GM21447 (cell line): ENCODE results near the gene SLC29A3.

Experiments
- ATAC-seq: cut with Tn5 transposase; IDR thresholded peaks from one replicate; pipeline ENCODE4 v1.9.1; 2021; ENCODE audit not compliant: unreplicated experiment

The SLC29A3 gene

GRCh38 chr10:71320592-71320991 is 1.5 kb downstream of the SLC29A3 start:
- ATAC-seq, result no peak

- ATAC-seq, result no peak
These were observed 2.3 kb downstream of the SLC29A3 start for GRCh38 chr10:71321386-71321785.

- no peak for ATAC-seq
These were observed 4.3 kb downstream of the SLC29A3 start for GRCh38 chr10:71323407-71323806.

GRCh38 chr10:71324743-71325142 is 5.7 kb downstream of the SLC29A3 start:
- ATAC-seq, result no peak

DNA sequence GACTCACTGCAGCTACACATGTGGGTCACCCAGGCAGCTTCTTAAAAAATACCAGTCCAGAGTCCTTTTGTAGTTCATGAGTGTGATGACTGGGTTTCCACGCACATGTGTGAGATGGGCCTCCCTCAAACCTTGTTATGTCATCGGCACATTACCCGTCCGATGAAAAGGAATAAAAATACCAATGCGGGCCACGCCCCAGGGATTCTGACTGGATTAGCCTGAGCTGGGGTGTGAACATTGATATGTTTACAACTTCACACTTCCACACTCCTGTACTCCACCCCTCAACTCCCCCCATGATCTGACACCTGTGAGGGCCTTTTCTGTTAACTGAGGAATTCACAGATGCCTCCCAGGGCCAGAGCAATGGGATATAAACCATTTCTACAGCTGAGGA is 6.2 kb downstream of the SLC29A3 start:
- no peak for ATAC-seq

- ATAC-seq, result no peak
These were observed 7.4 kb downstream of the SLC29A3 start for GRCh38 chr10:71326464-71326881.

DNA sequence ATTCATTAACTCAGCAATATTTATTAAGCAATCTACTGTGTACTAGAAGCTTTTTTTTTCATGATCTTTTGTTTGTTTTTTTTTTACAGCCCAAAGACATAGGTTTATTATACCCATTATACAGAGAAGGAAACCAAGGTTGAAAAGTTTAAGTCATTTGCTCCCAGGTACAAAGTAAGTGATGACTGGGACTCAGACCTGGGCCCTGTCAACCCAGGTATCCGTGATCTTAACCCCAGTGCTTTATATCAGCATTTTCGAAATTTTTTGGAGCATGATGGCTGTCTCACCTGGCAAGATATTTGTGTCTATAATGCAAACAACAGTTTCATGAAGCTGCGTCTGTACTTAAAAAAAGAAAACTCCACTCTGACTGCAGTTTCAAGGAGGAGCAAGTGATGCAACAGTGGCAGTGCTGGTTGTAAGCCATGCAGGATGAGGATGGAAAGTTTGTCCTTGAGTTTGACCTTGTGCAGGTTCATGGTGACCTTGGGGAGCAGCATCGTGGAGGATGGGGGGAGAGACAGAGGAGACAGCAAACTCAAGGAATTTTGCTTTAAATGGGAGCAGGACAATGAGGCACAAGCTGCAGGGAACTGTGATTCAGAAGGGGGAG is 11.8 kb downstream of the SLC29A3 start:
- no peak for ATAC-seq

DNA sequence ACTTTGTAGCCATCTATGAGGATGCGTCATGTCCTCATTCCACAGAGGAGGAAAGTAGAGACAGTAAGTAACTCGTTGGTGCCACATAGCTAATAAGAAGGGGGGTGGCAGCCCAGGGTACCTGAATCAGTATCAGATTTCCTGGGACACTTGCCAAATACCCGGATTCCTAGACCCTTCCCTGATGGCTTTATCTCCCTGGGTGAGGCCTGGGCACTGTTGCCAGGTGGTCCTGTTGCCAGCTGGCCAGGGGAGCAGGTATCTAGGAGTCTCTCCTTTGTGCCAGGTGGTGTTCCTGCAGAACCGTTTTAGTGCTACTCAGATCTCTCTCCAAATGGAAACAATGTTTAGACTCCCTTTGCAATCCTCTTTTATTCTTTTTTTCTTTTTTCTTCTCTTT is 12.7 kb downstream of the SLC29A3 start:
- no peak for ATAC-seq

- ATAC-seq, result no peak
These were observed 13.4 kb downstream of the SLC29A3 start for GRCh38 chr10:71332466-71332865.

DNA sequence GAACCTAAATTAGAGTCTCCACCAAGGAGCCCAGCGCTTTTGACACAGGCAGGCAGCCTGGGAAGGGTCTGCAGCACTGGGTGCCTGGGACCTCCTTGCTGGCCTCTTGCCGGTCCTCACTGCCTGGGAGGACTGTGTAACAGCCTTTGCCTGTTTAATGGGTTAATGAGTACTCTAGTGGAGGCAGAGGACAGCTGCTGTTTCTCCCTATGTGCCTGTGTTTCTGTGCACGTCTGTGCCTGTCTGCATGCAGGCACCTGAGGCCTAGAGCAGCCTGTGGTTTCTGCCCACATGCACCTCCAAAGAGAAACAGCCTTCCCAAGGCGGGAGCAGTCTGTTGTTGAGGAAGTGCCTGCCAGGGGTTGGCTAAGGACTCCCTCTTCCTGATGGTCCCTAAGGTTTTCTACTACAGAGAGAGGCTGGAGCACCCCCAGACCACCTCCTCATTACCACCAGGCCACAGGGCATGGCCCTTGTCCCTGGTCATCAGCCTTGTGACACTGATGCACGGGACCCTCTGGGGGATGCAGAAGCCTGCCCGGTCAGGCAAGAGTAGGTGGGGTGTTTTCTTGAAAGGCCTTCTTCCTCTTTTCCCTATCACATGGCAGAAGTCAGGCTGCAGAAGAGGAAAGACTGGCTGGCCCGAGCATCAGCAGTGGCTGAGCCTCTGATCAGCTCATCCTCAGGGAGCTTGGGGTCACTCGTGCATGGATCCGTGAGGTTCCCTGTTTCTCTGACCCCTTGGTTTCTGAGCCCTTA is 14.2 kb downstream of the SLC29A3 start:
- no peak for ATAC-seq

- no peak for ATAC-seq
These were observed 15.2 kb downstream of the SLC29A3 start for GRCh38 chr10:71334221-71334791.

- no peak for ATAC-seq
These were observed 16.2 kb downstream of the SLC29A3 start for GRCh38 chr10:71335173-71335708.

DNA sequence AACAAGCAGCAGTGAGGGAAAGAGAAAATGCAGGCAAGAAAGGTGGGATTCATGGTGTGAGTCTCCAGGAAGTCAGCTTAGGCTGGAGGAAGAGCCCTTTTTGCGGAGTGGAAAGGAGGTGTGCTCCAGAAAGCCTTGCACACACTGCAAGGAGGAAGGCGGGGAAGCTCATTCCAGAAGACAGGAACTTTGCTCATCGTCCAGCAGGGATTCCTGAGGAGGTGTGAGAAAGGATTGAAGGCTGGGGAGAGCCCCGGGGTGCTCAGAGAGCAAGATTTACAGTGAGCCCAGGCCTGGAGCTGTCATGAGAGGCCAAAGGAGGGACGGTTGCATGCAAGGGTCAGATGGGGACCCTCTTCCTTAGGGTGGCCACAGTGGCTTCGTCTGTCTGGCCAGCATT is 17.6 kb downstream of the SLC29A3 start:
- ATAC-seq, result no peak

- ATAC-seq, result no peak
These were observed 18.2 kb downstream of the SLC29A3 start for GRCh38 chr10:71337219-71337701.

DNA sequence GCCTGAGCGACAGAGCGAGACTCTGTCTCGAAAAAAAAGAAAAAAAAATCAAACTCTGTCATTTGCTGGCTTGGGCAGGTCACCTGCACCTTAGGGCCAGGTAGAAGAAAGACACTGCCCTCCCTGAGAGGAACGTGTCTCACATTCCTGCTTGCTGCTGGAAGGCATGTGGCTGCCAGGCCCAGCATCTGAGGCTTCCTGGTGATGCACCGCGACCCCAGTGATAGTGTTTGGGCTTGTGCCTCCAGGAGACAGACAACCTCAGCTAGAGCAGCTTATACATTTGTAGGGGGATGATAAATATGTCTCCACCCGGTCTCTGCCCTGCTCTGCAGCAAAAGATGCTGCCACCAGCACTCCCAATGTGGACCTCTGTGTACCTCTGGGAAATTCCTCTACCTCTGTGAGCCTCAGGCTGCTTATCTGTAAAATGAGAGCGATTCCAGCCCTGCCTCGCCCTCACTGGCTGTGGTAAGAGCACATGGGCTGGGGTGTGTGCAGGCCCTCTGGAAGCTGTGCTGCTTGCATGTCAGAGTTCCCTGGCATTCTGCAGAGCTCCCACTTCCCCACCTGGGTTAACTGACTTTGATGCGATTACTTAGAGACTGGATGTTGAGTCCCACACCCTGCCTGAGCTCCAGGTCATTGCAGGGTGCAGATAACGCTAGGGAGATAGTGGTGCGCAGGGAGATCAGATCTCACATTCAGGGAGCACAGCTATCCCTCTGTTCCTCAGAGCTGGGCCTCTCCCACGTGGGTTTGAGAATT is 19.9 kb downstream of the SLC29A3 start:
- no peak for ATAC-seq

DNA sequence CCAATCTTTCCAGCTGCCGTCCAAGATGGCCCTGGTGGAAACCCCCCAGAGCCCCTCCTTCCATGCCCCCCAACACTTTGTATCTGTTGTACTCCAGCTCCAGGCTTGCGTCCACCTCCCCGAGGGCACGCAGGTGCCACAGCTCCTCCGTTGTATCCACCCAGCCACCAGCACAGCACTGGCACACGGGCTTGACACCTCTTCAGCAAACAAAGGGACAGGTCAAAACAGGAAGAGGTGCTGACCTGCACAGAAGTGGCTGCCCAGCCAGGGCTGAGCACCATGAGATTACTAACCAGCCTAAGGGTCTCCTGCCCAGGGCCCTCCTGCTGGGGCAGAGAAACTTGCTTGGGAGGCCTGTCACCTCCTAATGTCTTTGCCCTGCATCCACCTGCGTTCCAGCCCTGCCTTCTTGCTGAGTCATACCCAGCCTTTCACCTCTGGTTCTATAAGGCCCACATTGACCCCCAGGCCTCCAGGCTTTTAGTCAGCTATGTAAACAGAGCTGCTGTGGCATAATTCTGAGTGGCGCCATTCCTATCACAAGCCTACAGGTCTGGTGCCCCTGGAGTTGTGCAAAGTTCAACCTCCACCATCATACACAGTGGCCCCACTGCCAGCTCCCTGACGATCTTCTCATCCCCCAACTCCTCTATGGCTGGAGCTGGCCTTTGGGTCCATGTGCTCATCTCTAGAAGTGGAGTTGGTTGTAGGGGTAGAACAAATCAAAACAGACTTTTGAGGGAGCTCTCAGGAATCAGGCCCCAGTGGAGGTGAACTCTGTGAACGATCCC is 20.9 kb downstream of the SLC29A3 start:
- no peak for ATAC-seq

- ATAC-seq, result no peak
These were observed 23.7 kb downstream of the SLC29A3 start for GRCh38 chr10:71342573-71343391.

DNA sequence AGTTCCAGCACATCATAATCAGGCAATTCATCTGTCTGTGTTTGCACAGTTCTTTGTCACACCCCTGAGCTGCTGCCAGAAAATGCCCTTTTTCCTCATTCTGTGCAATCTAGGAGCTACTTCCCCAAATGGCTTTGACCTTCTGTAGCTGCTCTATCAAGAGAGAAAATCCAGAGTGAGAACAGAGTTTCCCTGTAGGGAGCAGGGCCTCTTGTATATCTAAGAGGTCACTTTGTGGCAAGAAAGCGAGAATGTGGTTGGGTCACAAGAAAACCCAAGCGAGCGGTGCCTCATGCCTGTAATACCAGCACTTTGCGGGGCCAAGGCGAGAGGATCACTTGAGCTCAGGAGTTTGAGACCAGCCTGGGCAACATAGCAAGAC is 24.3 kb downstream of the SLC29A3 start:
- no peak for ATAC-seq

DNA sequence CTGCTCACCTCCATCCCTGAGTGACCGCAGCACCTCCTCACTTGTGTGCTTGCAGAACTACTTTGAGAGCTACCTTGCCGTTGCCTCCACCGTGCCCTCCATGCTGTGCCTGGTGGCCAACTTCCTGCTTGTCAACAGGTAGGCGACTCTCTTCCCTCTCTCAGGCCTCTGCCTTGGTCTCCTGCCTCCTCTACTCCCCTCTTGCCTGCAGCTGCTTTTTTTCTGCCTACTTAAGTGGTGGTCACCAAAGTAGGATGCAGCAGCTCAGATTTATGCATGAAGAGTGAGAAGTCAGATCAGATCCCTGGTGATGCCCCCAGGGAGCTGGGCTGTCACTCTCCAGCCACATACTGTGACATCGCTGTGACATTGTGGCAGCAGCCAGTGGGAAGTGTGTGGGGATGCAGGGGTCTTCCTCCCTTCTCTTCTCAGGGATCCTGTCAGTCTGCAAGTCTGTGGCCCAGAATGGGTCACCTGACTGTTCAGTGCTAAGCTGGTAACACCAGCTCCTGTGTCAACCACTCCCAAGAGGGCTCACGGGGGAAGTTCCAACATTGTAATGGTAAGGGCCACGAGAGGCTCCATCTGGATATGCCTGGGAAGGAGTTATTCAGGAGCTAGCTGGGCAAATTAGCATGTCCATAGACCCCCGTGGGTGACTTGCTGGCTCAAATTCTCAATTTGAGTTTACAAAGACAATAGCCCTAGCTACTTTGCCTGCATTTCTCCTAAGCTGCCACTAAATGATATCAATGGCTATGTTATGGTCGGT is 25.3 kb downstream of the SLC29A3 start:
- no peak for ATAC-seq
